C4-2B (cell line): ENCODE results near the gene CFAP97D1.

Source experiments
- ZFX ChIP-seq: fragments of 450-650 bp; IDR thresholded peaks from 2 replicates; pipeline ENCODE4 v1.6.1; 2017
- TF ChIP-seq, protein P1 (sequence below): fragments of 450-650 bp; conservative IDR thresholded peaks from 2 replicates; pipeline ENCODE4 v1.5.1; 2017; ENCODE audit warnings: mild to moderate bottlenecking

DNA sequence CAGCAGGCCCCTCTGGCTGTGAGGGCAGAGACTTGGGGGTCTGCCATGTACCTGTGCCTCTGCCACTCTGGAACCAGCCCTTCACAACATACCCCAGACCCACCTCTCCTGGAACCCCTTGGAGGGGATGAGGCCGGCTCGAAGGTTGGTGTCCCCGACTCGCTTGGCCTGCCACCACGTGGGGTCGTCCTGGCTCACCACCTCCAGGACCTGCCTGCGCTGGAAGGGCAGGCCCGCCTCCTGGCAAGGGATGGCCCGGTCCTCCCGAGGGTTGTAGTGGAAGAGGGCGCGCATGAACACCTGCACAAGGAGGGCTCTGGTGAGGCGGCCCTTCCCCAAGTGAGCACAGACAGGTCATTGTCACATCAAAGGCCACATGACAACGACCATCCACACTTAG is 40.5 kb downstream of the CFAP97D1 start:
- TF ChIP-seq, protein P1, sequence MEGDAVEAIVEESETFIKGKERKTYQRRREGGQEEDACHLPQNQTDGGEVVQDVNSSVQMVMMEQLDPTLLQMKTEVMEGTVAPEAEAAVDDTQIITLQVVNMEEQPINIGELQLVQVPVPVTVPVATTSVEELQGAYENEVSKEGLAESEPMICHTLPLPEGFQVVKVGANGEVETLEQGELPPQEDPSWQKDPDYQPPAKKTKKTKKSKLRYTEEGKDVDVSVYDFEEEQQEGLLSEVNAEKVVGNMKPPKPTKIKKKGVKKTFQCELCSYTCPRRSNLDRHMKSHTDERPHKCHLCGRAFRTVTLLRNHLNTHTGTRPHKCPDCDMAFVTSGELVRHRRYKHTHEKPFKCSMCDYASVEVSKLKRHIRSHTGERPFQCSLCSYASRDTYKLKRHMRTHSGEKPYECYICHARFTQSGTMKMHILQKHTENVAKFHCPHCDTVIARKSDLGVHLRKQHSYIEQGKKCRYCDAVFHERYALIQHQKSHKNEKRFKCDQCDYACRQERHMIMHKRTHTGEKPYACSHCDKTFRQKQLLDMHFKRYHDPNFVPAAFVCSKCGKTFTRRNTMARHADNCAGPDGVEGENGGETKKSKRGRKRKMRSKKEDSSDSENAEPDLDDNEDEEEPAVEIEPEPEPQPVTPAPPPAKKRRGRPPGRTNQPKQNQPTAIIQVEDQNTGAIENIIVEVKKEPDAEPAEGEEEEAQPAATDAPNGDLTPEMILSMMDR = no peak
- TF ChIP-seq ZFX = no peak
